Left forelimb (tissue), 1 donor: ENCODE data around the gene HDAC3.
"Not testable (repeated sequence)": the region's sequence is repeated elsewhere in the genome, so short reads cannot be mapped to it uniquely, and the experiment has no call there.

ENCODE experiments used
- DNase-seq: peaks from one replicate; pipeline ENCODE4 v3.0.0-alpha.2; 2018; ENCODE audit warnings: low spot score

Gene HDAC3

GRCh38 chr5:141634720-141635119 lies 1.9 kb downstream of the HDAC3 start:
- DNase-seq = no peak

DNA sequence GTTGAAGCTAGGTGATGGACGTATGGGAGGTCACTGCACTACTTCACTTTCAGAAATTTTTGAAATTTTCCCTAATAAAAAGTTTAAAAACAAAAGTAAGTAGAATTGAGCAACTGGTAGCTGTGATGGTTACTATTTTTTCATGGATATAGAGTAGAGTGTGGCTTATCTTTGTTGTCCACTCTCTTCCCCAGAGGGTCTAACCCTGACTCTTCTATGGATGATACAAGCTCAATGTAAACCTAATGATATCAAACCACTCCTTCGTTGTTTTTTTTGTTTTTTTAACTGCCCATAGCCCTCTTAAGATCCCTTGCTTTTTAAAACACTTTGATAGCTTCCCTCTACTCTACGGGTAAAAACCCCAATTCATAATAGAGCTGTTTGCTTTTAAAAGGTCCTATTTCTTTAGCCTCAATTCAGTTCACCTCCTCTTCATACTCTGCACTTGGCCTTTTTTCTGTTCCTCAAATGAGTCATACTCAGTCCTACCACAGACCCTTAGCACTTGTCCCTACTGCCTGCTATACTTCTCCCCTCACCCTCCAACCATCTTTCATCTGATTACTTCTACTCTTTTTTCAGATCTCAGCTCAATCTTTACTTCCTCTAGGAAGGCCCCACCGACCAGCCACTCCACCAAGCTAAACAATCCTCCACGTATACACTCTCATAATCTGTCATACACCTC lies 2.6 kb downstream of the HDAC3 start:
- DNase-seq = no peak

- DNase-seq = no peak
Observed at GRCh38 chr5:141632650-141633049, 4.0 kb downstream of the HDAC3 start.

GRCh38 chr5:141630570-141631140 lies 6.0 kb downstream of the HDAC3 start:
- no peak for DNase-seq

GRCh38 chr5:141628175-141628788 lies 8.4 kb downstream of the HDAC3 start:
- no peak for DNase-seq

GRCh38 chr5:141623611-141624010 lies 13.0 kb downstream of the HDAC3 start:
- no peak for DNase-seq

DNA sequence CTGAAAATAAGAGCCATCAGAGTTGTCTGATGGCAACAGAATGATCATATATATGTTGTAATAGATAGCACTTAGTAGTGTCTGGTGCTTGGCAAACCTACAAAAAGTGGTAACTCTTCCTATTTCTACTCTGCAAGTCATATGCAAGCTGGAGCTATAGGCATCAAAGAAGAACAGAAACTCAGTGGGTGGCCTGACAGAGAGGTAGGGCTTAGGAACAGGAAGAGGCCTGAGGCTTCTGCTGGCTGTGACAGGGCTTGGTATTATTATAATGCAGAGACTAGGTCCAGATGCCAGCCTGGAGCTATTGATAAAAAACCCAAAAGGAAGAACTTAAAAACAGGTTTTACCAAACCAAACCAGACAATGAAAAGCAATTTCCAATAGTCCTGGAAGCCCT lies 13.5 kb downstream of the HDAC3 start:
- DNase-seq = no peak

DNA sequence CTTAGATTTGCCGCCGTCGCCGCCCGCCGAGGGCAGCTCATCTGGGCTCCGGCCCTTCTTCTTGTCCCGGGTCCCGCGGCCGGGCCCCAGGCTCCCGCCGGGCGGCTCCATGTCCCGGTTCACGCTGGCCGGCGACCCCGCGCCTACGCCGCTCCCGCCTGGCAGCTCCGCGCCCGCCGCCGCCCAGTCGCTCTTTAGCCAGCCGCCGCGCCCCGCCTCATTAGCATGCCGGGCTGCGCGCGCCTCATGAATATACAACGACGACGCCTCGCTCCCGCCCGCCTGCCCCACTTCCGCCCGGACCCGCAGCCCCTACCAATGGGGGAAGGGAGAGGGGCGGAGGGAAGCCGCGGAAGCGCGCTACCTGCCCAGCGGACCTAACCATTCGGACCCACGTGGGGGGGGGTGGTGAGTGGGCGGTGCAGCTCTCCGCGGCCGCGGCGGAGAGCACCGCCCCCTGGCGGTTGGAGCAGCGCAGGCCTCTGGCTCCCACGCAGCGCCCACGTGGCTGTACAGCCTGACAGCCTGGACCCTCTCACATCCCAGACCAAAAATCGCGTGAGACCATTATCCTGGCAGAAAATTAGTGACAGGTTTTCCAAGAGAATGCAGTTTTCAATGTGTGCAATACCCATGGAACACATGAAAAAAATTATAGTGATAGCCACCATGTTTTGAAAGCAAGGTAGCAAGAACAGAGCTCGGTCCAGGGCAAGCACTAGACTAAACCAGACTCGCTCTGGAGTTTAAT lies 17.7 kb downstream of the HDAC3 start, which contains the start of gene DIAPH1:
Gene DIAPH1 (minus strand): TSS at position 197 of the 751 bp plus-strand sequence. CDS start 86 bp downstream, at position 111.
- DNase-seq = peak; percentile 97

DNA sequence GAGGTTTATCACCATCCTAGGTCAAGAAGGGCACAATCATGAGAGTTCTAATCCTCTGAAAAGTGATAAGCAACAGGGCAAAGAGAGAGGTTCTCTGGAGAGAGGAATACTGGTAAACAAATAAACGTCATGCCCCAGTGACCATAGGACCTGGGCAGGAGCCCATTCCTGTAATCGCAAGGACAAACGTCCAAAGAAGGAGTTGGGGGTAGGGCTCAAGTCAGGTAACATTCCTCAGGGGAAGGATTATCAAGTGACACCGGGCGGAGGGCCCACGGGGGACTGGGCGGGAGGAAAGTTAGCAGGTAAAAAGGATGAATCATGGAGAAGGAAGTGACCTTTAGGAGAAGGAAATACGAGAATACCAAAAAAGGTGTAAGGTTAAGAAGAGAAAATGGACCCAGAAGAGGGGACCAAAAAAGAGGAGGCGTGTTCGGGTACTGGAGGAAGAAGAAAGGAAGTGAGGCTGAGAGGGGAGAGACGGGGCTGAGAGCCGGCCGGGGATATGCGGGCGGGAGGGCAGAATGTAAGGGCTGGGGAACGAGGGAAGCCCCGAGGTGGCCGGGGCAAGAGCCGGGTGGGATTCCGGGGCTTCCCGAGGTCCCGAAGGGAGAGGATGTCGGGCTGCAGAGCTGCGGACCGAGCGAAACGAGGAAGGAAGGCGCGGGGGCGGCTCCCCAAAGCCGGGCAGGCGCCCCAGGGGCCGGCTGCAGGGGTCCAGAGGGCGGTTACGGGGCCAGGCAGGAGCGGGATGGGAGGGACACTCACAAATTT lies 18.4 kb downstream of the HDAC3 start:
- peak; percentile 74 for DNase-seq

GRCh38 chr5:141617682-141618029 lies 19.0 kb downstream of the HDAC3 start:
- no peak for DNase-seq

GRCh38 chr5:141617128-141617527 lies 19.5 kb downstream of the HDAC3 start:
- DNase-seq = no peak

DNA sequence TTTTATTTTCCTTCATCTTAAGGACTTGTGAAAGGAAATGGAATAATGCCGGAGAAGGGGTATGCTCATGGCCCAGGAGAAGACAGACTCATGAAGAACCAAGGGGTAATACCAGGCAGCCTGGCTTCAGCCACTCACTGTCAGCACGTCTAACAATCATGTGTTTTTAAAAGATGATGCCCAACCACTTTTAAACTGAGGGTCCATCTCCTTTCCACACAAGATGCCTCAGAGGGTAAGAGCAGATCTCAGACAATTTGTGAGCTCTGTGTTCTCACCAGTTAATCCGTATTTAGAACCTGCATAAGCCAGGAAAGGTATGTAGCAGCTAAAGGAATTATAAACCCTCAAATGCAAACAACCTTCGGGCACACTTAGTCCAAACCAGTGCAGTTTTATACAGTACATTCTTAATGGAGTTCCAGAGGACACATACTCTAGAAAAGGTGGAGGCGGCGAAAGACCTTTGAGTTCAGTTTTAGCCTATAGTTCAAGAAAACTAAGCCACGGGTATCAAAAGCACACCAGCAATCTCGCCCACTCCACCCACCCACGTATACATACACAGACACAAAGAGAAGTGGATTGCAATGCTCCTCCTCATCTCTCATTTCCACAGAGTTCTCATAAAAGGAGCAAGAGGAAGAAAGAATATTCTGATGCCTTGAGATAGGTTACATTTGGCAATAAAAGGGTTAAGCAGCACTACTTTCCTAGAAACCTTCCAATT lies 20.5 kb downstream of the HDAC3 start:
- no peak for DNase-seq

DNA sequence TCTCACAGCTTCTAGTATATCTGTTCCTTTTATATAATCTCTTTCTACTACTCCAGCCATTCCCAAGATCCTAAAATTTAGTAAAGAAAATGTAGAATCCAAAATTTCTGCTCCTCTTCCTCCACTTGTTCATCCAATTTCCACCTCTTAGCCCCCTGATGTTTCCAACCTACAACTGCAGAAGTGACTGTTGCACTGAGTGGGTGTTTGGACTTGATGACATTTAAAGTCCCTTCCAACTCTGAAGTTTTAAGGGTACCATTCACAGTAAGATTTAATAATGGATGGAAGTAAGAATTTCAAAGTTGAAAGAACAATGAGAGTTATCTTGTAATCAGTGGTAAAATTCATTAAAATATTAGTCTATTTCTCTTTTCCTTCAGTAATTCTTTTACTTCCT lies 23.3 kb downstream of the HDAC3 start:
- DNase-seq = no peak

DNA sequence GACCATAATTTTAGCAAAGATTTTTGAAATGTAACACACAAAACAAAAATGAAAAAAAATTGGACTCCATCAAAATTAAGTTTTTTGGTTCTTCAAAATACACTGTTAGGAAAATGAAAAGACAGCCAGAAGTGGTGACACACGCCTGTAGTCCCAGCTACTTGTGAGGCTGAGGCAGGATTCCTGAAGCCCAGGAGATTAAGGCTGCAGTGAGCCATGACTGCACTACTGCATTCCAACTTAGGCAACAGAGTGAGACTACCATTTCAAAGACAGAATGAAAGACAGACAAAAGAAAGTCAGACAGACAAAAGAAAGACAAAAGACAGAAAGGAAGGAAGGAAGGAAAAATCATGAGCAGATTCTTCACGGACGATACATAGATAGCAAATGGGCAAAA lies 25.4 kb downstream of the HDAC3 start:
- DNase-seq = no peak

- not testable (repeated sequence) for DNase-seq
Observed at GRCh38 chr5:141609921-141610320, 26.7 kb downstream of the HDAC3 start.

GRCh38 chr5:141609044-141609443 lies 27.6 kb downstream of the HDAC3 start:
- no peak for DNase-seq

GRCh38 chr5:141608557-141608956 lies 28.1 kb downstream of the HDAC3 start:
- DNase-seq = no peak

DNA sequence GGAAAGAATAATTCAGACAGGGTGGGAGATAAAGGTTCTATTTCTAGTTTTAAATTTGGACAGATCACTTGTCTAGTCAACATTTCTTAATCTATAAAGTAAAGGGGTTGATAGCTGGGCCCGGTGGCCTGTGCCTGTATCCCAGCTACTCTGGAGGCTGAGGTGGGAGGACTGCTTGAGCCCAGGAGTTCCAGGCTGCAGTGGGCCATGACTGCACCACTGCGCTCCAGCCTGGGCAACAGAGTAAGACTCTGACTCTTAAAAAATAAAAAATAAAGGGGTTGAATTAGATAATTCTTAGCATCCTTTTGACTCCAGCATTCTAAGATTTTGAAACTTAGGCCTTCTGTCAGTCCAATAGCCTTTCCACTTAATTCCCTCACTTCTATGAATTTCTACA lies 28.6 kb downstream of the HDAC3 start:
- DNase-seq = no peak

DNA sequence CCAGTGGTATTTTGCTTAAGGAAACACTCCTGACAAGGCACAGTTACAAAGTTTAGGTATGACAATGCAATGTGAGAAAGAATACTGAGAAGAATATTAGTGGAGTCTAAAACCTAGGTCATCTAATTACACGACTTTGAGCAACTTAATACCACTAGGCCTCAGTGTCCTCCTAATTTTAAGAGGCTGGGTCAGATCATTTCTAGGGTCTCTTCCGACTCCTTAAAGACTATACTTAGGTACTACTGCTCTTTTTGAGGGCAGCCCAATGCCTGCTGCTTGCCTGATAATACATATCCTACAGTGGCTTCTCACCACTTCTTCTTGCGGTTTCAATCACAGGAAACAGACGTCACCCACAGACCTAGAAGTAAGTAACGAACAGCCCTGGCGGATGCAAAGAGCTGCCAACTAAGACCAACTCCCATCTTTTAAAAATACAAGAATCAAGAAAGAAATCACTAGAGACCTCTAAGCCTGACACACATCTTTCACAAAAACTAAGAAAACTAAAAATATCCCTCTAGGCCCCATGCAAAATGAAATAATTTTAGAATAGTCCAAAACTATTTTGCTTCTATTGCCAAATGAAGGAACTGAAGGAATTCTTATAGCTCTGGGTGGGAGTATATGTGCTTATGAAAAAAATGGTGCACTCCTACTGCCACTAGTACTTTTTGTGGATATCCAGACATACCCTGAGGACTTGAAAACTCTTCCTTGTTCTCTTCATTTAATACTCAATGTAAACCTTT lies 30.9 kb downstream of the HDAC3 start:
- DNase-seq = no peak

- DNase-seq = no peak
Observed at GRCh38 chr5:141603923-141604717, 32.5 kb downstream of the HDAC3 start.
